K562 (cell line): ENCODE data around the gene OSBPL1A. TPM values are rescaled to one million over a fixed set of nuclear protein-coding genes. Genes with fewer than 3 reads are reported as not detected.

Experiments used
- ATAC-seq: fragments of 200-7000 bp; cut with Tn5 transposase; 3 replicates; pipeline ENCODE4 v1.9.1; 2020; ENCODE audit warnings: moderate library complexity
- BruUV-seq: library from RNA; stranded (reverse); fragments of 400-500 nt; replicated peaks from 2 replicates; lab custom pipeline; 2021; lab: Mats Ljungman, UMichigan
- CTCF ChIA-PET: fragments of 300-600 bp; formaldehyde crosslinking; extraction: SDS; loops from one replicate; lab custom pipeline; 2021; ENCODE audit warnings: low intra/inter-chr PET ratio; lab: Yijun Ruan, JAX
- POLR2A ChIA-PET: fragments of 300-600, 350-650 bp; sonication (Branson Sonifier 250); formaldehyde crosslinking; extraction: SDS; loops from one replicate; lab custom pipeline; 2021; ENCODE audit warnings: antibody characterized with exemption, inconsistent platforms; lab: Yijun Ruan, JAX
- DNase-seq, 4 experiments: peaks; one replicate each; pipeline versions ENCODE4 v3.0.0 to v3.0.0-alpha.2; 2011 to 2018; ENCODE audit warnings: low spot score in 3 of 4, mixed read lengths in 3 of 4; ENCODE audit errors: extremely low read depth in 1 of 4
- FAIRE-seq: peaks from 2 replicates; lab custom pipeline; 2011; peaks lifted over from hg19 to GRCh38; lab: Jason Lieb, UNC
- H2AFZ ChIP-seq: 2 replicates; pipeline ENCODE4 v1.6.0; 2011; ENCODE audit warnings: low read depth, low read length, control low read depth, inconsistent platforms
- H3K27ac ChIP-seq: fragments of 200-600 bp; 3 replicates; pipeline ENCODE4 v1.8.0; 2011; ENCODE audit warnings: low read depth, mild to moderate bottlenecking, control low read depth, inconsistent platforms, low read length, moderate library complexity, mixed read lengths; ENCODE audit errors: extremely low read depth
- H3K27me3 ChIP-seq, 2 experiments: fragments of 300-600 bp in 1 of 2; 2 replicates in 1 of 2; 3 replicates in 1 of 2; pipeline versions ENCODE4 v1.6.0 to v1.8.0; 2011; ENCODE audit warnings: inconsistent platforms in 2 of 2, low read length in 2 of 2, mild to moderate bottlenecking in 1 of 2, mixed read lengths in 1 of 2, moderate library complexity in 1 of 2; ENCODE audit not compliant: control insufficient read depth in 2 of 2, insufficient read depth in 2 of 2
- H3K36me3 ChIP-seq: fragments of 300-600 bp; 3 replicates; pipeline ENCODE4 v1.8.0; 2011; ENCODE audit warnings: mild to moderate bottlenecking, low read length, inconsistent platforms; ENCODE audit not compliant: control insufficient read depth, insufficient read depth
- H3K4me1 ChIP-seq, 2 experiments: fragments of 200-600 bp in 1 of 2; replicated peaks in 1 of 2; 2 replicates in 1 of 2; 3 replicates in 1 of 2; pipeline versions ENCODE4 v1.5.1 to v1.8.0; 2011; ENCODE audit warnings: inconsistent platforms in 2 of 2, low read length in 2 of 2, mild to moderate bottlenecking in 1 of 2, mixed read lengths in 1 of 2, moderate library complexity in 1 of 2; ENCODE audit not compliant: control insufficient read depth in 2 of 2, insufficient read depth in 2 of 2
- H3K4me2 ChIP-seq: 2 replicates; pipeline ENCODE4 v1.6.1; 2011; ENCODE audit warnings: low read length, control low read depth, inconsistent platforms, mixed read lengths; ENCODE audit not compliant: insufficient read depth
- H3K4me3 ChIP-seq: fragments of 200-600 bp; sonication (generic), shearing (Covaris generic); 2 replicates; pipeline ENCODE4 v1.5.1; 2016; ENCODE audit warnings: control low read depth, inconsistent platforms
- H3K79me2 ChIP-seq: fragments of 200-600 bp; 3 replicates; pipeline ENCODE4 v1.8.0; 2011; ENCODE audit warnings: low read length, inconsistent platforms; ENCODE audit not compliant: control insufficient read depth, insufficient read depth
- H3K9ac ChIP-seq, 2 experiments: 2 replicates each; pipeline versions ENCODE4 v1.6.0 to v1.6.1; 2011; ENCODE audit warnings: low read depth in 2 of 2, low read length in 2 of 2, control low read depth in 1 of 2, inconsistent platforms in 1 of 2, mild to moderate bottlenecking in 1 of 2, mixed read lengths in 1 of 2; ENCODE audit not compliant: insufficient read depth in 1 of 2
- H3K9me1 ChIP-seq: one replicate; pipeline ENCODE4 v1.6.0; 2011; ENCODE audit warnings: inconsistent platforms, mild to moderate bottlenecking, low read length, moderate library complexity; ENCODE audit not compliant: control insufficient read depth, insufficient read depth
- H3K9me3 ChIP-seq: replicated peaks from 2 replicates; pipeline ENCODE4 v1.5.1; 2011; ENCODE audit warnings: low read depth, low read length, inconsistent platforms; ENCODE audit not compliant: control insufficient read depth, insufficient read depth
- H4K20me1 ChIP-seq: replicated peaks from 2 replicates; pipeline ENCODE4 v1.6.1; 2011; ENCODE audit warnings: low read length, inconsistent platforms, mixed read lengths; ENCODE audit not compliant: control insufficient read depth, insufficient read depth
- CREM ChIP-seq: IDR thresholded peaks from 2 replicates; pipeline ENCODE4 v1.6.1; 2014; ENCODE audit warnings: antibody characterized with exemption, low read depth
- HBP1 ChIP-seq: fragments of 450-650 bp; formaldehyde crosslinking; IDR thresholded peaks from 2 replicates; pipeline ENCODE4 v1.4.0; 2022; ENCODE audit warnings: missing genetic modification characterization
- LEF1 ChIP-seq: fragments of 450-650 bp; IDR thresholded peaks from 2 replicates; pipeline ENCODE4 v1.6.1; 2016; ENCODE audit warnings: mild to moderate bottlenecking
- NELFE ChIP-seq: IDR thresholded peaks from 2 replicates; pipeline ENCODE4 v1.6.1; 2011; ENCODE audit warnings: mild to moderate bottlenecking; ENCODE audit not compliant: insufficient read depth, insufficient read length
- NFYB ChIP-seq: IDR thresholded peaks from 2 replicates; pipeline ENCODE4 v1.6.1; 2011; ENCODE audit warnings: mild to moderate bottlenecking, moderate library complexity; ENCODE audit not compliant: insufficient read length; ENCODE audit errors: extremely low read depth
- NR2C1 ChIP-seq, 2 experiments: fragments of 450-650 bp; IDR thresholded peaks; 2 replicates each; pipeline ENCODE4 v1.6.1; 2017; ENCODE audit warnings: mild to moderate bottlenecking in 2 of 2, antibody characterized with exemption in 1 of 2, inconsistent platforms in 1 of 2, missing compliant biosample characterization in 1 of 2, missing genetic modification characterization in 1 of 2
- NUFIP1 ChIP-seq: fragments of 450-650 bp; IDR thresholded peaks from 2 replicates; pipeline ENCODE4 v1.6.1; 2018; ENCODE audit not compliant: partially characterized antibody
- RBM14 ChIP-seq: fragments of 200-400 bp; formaldehyde crosslinking; IDR thresholded peaks from 2 replicates; pipeline ENCODE4 v1.6.1; 2018; ENCODE audit warnings: low read depth, mild to moderate bottlenecking, low read length, moderate library complexity, borderline replicate concordance; ENCODE audit not compliant: insufficient read depth
- TBL1XR1 ChIP-seq, 2 experiments: IDR thresholded peaks; 2 replicates each; pipeline ENCODE4 v1.6.1; 2012; ENCODE audit warnings: improper control_type of control experiment in 2 of 2, low read length in 2 of 2, mild to moderate bottlenecking in 1 of 2
- ZNF239 ChIP-seq: fragments of 250-450 bp; sonication (Bioruptor Pico); IDR thresholded peaks from 2 replicates; pipeline ENCODE4 v1.4.0; 2020; ENCODE audit warnings: mild to moderate bottlenecking
- WGBS: fragments of 100-300 bp; shearing (Covaris generic); methylation state at CpG from one replicate; pipeline ENCODE4 v1.1.6; 2016; ENCODE audit warnings: low coverage, mixed read lengths; ENCODE audit not compliant: insufficient coverage; ENCODE audit errors: missing lambda C conversion rate; 5-methylcytosine and 5-hydroxymethylcytosine counted together
- in situ Hi-C: fragments of 300-500 bp; cut with MboI; formaldehyde crosslinking; loops from 4 replicates; pipeline ENCODE4 v1.15.0; 2018; ENCODE audit warnings: inconsistent platforms, mixed read lengths
- intact Hi-C: fragments of 100-400 bp; cut with micrococcal nuclease; formaldehyde crosslinking; loops from 2 replicates; pipeline ENCODE4 v1.14.2; 2022
- polyA plus RNA-seq, 8 experiments: library from polyadenylated mRNA; depleted of rRNA in 4 of 8; stranded (reverse) in 5 of 8; unstranded in 3 of 8; fragments of >200 nt; fragmentation: Nextera tagmentation in 2 of 8; fragmentation: Illumina TruSeq in 1 of 8; extraction: Ambion mirVana in 2 of 8; extraction: Trizol in 1 of 8; gene quantifications; 2 replicates each; pipeline versions ENCODE4 v1.2.1 to v1.2.3, GENCODE V29; 2011 to 2014; ENCODE audit warnings: inconsistent platforms in 1 of 8, missing spikeins in 1 of 8
- total RNA-seq, 7 experiments: library from RNA; depleted of rRNA in 6 of 7; stranded (reverse); fragments of >200 nt in 6 of 7; fragmentation: Illumina TruSeq in 2 of 7; extraction: Trizol in 2 of 7; gene quantifications; 2 replicates each; pipeline versions ENCODE4 v1.2.1 to v1.2.3, GENCODE V29; 2011 to 2021; ENCODE audit warnings: low replicate concordance in 1 of 7
- TF ChIP-seq, protein P1 (sequence below), 2 experiments: fragments of 450-650 bp in 1 of 2; sonication (generic) in 1 of 2; formaldehyde crosslinking in 1 of 2; IDR thresholded peaks; 2 replicates each; pipeline versions ENCODE4 v1.7.1 to v1.9.0; 2016 to 2022; ENCODE audit warnings: inconsistent platforms in 1 of 2, mild to moderate bottlenecking in 1 of 2, missing genetic modification reagents in 1 of 2

OSBPL1A gene
- total and polyA plus RNA-seq, 9 of the 15 experiments (the other 6 are each of a cell fraction or from before 2014, with no cell fraction given): 0.40 to 0.49 TPM; not detected in 7

- intact Hi-C loops: no loop called here
- no peaks in the 10 kb centered on the region for H3K4me1 ChIP-seq
- H3K4me2 ChIP-seq: no peak overlapping the region
- ATAC-seq (no peak), DNase-seq (no peak), FAIRE-seq (no peak)
- H3K36me3 ChIP-seq: no peaks in the 10 kb centered on the region
- no peak overlapping the region for H3K27ac ChIP-seq
- TF ChIP-seq CREM (no peak), LEF1 (no peak), ZNF239 (CRISPR knock-in tag) (no peak), NUFIP1 (no peak), RBM14 (no peak), HBP1 (CRISPR knock-in tag) (no peak), NELFE (no peak), TBL1XR1 (IDR thresholded peaks at IDR 0.05; ENCODE audit: low read length in 2 of 2) (no peak), NR2C1 (IDR thresholded peaks at IDR 0.05) (no peak), NR2C1 (tag; IDR thresholded peaks at IDR 0.05) (no peak), NFYB (no peak)
- TF ChIP-seq, protein P1, sequence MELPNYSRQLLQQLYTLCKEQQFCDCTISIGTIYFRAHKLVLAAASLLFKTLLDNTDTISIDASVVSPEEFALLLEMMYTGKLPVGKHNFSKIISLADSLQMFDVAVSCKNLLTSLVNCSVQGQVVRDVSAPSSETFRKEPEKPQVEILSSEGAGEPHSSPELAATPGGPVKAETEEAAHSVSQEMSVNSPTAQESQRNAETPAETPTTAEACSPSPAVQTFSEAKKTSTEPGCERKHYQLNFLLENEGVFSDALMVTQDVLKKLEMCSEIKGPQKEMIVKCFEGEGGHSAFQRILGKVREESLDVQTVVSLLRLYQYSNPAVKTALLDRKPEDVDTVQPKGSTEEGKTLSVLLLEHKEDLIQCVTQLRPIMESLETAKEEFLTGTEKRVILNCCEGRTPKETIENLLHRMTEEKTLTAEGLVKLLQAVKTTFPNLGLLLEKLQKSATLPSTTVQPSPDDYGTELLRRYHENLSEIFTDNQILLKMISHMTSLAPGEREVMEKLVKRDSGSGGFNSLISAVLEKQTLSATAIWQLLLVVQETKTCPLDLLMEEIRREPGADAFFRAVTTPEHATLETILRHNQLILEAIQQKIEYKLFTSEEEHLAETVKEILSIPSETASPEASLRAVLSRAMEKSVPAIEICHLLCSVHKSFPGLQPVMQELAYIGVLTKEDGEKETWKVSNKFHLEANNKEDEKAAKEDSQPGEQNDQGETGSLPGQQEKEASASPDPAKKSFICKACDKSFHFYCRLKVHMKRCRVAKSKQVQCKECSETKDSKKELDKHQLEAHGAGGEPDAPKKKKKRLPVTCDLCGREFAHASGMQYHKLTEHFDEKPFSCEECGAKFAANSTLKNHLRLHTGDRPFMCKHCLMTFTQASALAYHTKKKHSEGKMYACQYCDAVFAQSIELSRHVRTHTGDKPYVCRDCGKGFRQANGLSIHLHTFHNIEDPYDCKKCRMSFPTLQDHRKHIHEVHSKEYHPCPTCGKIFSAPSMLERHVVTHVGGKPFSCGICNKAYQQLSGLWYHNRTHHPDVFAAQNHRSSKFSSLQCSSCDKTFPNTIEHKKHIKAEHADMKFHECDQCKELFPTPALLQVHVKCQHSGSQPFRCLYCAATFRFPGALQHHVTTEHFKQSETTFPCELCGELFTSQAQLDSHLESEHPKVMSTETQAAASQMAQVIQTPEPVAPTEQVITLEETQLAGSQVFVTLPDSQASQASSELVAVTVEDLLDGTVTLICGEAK (IDR thresholded peaks at IDR 0.05): no peak
- TF ChIP-seq, protein P1 (CRISPR knock-in tag; IDR thresholded peaks at IDR 0.05): no peak
- no peak overlapping the region for H2AFZ ChIP-seq
- peaks cover 3 to 8% of the 10 kb centered on the region in 2 experiments; a peak in 2 of 5 replicates for H3K27me3 ChIP-seq
- WGBS: 0% methylated on average over 2 of the region's 2 CpGs
- H3K79me2 ChIP-seq: no peaks in the 10 kb centered on the region
- no peaks in the 10 kb centered on the region for H3K9me3 ChIP-seq
- H3K9me1 ChIP-seq: no peaks in the 10 kb centered on the region
- H4K20me1 ChIP-seq: no peaks in the 10 kb centered on the region
- in situ Hi-C loops: no loop called here
- BruUV-seq: no TSS peak
- ChIA-PET POLR2A (no interaction called here), CTCF (no interaction called here)
- no peak overlapping the region for H3K4me3 ChIP-seq
- H3K9ac ChIP-seq: no peak overlapping the region
Measured at GRCh38 chr18:24161304-24161703, 236.3 kb downstream of the OSBPL1A start.
